Cardiac fibroblast (primary cell): ENCODE data around the gene BMAL1.

ENCODE experiments used
- DNase-seq, 2 donors: peaks; one replicate each; pipeline versions ENCODE4 v3.0.0 to v3.0.0-alpha.2; 2010; ENCODE audit warnings: low read depth in 2 of 2
- H3K4me3 ChIP-seq, 2 donors: replicated peaks in 1 of 2; 1 replicate in 1 of 2; 2 replicates in 1 of 2; pipeline ENCODE4 v1.5.1; 2011; ENCODE audit warnings: low read depth in 2 of 2, low read length in 2 of 2, mild to moderate bottlenecking in 2 of 2, moderate library complexity in 1 of 2
- CTCF ChIP-seq: IDR thresholded peaks from one replicate; pipeline ENCODE4 v1.5.1; 2011; ENCODE audit warnings: low read depth, mild to moderate bottlenecking, low read length, inconsistent platforms

The BMAL1 gene

GRCh38 chr11:13280777-13281176 lies 3.2 kb downstream of the BMAL1 start:
- TF ChIP-seq CTCF: no peak
- no peak overlapping the region for H3K4me3 ChIP-seq
- no peak for DNase-seq

- no peak for DNase-seq
- no peak for TF ChIP-seq CTCF
- H3K4me3 ChIP-seq: no peak overlapping the region
These were observed 6.0 kb downstream of the BMAL1 start for GRCh38 chr11:13283636-13284035.

GRCh38 chr11:13284776-13285588 lies 7.4 kb downstream of the BMAL1 start:
- H3K4me3 ChIP-seq: no peak overlapping the region
- TF ChIP-seq CTCF: no peak
- DNase-seq: no peak

- no peak for DNase-seq
- no peak overlapping the region for H3K4me3 ChIP-seq
- no peak for TF ChIP-seq CTCF
These were observed 8.8 kb downstream of the BMAL1 start for GRCh38 chr11:13286279-13286821.

GRCh38 chr11:13287036-13287435 lies 9.4 kb downstream of the BMAL1 start:
- TF ChIP-seq CTCF: no peak
- no peak for DNase-seq
- no peak overlapping the region for H3K4me3 ChIP-seq

GRCh38 chr11:13287681-13288080 lies 10.1 kb downstream of the BMAL1 start:
- no peak overlapping the region for H3K4me3 ChIP-seq
- DNase-seq: peak in 1 of 2 donors; percentile 50

More at GRCh38 chr11:13287681-13288080, 10.1 kb downstream of the BMAL1 start:
- TF ChIP-seq CTCF: no peak
